ENCODE results near the gene HCN1.

DNA sequence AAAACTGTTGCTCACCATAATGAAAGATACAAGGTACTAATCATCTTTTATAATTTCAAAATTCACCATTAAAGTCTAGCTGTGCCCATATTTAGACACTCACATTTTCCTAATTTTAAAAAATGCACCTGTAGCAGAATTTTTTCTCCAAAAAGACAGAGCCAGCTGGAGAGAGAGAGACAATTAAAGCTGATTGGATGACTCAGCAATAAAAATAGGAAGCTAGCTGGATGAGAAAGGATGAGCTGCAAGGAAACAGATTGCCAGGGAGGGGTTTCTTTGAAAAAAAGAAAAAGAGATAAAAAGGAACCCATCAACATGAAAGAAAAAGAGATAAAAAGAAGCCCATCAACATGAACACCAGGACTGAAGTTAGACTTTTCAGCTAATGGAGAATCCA lies 73.8 kb downstream of the HCN1 start:
- TF ChIP-seq POLR2A (IDR thresholded peaks at IDR 0.05; ENCODE audit: low read depth, low read length) = no peak
- no peak for TF ChIP-seq POLR2AphosphoS5 (IDR thresholded peaks at IDR 0.05; ENCODE audit: low read depth, low read length)

All from GM12892 (cell line).